ENCODE measurements around the gene TNFRSF11A.

TNFRSF11A gene

DNA sequence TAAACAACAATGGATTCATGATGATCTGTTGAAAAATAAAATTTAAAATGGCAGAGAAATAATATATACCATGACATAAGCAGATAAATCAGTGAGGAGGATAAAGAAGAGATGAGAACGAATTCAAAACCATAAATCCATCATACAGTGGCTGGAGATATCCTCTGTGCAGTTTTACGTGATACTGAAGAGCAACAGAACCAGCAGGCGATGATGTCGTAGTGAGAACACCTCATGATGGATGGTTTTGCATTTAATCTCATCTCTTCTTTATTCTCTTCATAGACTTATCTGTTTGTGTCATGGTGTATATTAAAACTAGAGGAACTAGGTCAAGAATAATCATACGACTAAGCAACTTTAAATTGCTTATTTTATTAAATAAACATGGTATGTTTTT, 56.3 kb downstream of the TNFRSF11A start:
- DNase-seq (ENCODE audit: low read depth): no peak

DNA sequence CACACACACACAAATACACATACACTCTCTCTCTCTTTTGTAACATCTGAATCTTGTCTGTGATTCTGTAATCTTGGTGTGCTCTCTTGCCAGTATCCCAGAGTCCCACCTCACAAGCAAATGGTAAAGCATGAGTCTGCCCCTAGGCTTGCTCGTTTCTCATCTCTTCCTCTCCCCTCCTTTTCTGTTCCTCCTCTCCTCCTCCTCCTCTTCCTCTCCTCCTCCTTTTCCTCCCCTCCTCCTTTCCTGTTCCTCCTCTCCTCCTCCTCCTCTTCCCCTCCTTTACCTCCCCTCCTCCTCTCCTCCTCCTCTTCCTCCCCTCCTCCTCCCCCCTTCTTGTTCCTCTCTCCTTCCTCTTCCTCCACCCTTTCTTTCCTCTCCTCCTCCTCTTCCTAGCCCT, 59.0 kb downstream of the TNFRSF11A start:
- DNase-seq (ENCODE audit: low read depth): no peak

DNA sequence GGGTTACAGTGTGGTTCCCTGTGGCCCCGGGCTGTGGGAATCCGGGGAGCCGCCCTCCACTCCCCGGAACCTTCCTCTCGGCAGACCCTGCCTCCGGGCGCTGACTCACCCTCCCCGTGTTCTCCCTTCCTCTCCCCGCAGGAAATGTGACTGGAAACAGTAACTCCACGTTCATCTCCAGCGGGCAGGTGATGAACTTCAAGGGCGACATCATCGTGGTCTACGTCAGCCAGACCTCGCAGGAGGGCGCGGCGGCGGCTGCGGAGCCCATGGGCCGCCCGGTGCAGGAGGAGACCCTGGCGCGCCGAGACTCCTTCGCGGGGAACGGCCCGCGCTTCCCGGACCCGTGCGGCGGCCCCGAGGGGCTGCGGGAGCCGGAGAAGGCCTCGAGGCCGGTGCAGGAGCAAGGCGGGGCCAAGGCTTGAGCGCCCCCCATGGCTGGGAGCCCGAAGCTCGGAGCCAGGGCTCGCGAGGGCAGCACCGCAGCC, 59.5 kb downstream of the TNFRSF11A start:
- DNase-seq (ENCODE audit: low read depth): no peak

DNA sequence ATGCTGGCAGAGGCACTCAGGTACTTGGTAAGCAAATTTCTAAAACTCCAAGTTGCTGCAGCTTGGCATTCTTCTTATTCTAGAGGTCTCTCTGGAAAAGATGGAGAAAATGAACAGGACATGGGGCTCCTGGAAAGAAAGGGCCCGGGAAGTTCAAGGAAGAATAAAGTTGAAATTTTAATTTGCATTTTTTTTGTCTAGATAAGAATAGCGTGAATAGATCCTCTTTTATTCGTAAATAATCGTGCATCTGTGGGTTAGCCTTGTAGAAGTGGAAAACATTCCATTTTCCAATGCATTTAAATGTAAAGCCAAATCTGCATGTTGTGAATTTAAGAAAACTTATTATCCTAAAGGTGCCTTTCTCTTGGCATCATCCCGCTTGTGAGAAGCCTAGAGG, 61.0 kb downstream of the TNFRSF11A start:
- no peak for DNase-seq (ENCODE audit: low read depth)

DNA sequence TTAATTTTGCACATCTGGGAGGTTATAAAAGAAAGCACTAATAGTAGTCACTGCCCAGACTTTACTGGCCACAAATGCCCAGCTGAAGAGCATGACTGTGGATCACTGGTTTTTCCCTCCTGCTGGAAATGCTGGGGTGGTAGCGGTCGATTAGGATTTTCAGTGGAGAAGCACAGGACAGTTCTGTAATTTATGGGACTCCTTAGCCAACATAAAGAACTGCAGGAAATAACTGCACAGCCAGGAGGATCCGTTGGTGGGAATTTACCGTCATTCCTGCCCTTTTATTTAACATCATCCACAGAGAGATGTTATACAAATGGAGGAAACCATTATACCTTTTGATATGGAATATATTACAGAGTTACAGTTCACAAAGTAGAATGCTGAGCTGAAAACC, 61.5 kb downstream of the TNFRSF11A start:
- DNase-seq (ENCODE audit: low read depth): no peak

DNA sequence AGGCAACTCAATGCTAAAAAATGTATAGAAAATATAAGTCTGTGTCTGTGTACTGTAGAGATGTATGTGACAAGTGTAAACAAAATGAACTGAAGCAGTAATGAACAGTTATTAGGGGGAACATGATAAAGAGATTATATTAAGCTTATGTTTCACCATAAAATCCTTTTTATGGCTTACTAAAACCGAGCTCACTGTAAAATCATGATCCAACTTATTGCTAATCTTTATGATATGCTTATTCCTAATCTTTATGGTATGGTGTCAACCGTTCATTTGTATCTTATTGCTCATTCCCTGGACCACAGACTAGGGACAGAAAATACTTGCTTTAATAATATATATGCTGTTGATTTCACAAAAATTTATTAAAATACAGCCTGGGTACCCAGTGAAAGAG, 62.1 kb downstream of the TNFRSF11A start:
- DNase-seq (ENCODE audit: low read depth): no peak

DNA sequence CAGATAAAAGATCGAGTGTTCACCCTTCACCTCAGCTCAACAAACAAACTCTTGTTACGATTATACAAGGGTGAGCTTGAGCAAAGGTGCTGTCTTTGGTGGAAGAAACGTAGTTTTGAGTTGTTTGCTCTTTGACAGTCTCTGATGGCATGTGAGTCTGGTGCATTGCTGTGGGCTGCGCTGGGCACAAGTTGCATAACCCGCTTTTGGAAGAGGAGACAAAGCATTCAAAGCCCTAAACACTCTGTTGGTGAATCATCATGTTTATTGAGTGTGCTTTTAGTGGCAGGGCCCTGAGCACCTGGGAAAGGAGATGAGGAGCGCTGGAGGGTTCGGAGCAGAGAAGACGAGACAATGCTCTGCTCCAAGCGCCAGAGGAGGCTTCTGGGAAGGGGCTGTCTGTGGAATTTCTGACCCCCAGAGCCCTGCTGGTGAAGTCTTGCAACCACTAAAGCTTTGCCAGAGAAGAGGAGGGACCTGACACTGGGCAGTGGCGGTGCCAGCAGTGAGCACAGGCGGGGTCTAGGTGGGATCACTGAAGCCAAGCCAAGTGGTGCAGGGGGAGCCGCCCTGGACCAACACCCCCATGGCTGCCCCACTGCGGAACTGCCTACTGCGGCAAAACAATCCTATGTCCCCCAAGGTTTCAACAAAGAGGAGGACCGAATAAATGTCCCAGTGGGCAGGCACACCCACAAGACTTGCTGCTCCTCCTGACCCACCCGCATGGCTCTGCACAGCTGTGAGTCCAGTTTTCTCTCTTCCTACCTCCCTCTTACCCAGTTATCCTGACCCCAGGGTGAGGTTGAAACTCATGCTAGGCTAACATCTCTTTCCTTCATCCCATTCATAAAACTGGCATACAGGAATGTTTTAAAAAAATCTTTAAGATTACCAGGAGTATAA, 64.0 kb downstream of the TNFRSF11A start:
- DNase-seq (ENCODE audit: low read depth): no peak

DNA sequence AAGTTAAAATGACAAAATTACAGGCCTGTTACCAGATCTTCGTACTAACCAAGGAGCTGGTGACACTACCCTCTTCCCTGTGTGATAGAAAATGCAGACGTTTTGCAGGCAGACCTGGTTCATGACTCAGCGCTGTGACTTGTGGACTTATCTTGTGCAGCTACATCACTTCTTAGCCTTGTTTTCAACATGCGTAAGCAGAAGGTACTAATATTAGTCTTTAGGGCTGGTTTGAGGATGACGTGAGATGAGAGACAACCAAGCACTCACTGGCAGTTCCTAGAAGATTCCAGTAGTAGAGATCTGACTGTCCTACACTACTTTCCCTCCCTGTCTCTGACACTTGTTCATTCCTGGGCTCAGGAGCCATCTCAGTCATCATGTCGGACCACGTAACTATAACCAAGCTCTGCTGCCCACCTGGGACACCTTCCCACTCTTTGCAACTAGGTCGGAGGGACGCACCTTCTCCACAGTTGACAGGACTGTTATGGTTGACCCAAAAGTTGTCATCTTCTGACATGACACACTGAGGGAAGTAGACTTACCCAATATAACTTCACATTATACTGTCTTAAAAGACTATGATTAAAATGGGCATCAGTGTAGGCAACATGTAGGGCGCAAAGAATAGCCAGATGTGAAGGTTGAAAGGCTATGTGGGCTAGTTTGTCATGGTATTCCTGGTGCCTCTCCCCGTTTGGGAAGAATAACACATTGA, 64.8 kb downstream of the TNFRSF11A start:
- no peak for DNase-seq (ENCODE audit: low read depth)

DNA sequence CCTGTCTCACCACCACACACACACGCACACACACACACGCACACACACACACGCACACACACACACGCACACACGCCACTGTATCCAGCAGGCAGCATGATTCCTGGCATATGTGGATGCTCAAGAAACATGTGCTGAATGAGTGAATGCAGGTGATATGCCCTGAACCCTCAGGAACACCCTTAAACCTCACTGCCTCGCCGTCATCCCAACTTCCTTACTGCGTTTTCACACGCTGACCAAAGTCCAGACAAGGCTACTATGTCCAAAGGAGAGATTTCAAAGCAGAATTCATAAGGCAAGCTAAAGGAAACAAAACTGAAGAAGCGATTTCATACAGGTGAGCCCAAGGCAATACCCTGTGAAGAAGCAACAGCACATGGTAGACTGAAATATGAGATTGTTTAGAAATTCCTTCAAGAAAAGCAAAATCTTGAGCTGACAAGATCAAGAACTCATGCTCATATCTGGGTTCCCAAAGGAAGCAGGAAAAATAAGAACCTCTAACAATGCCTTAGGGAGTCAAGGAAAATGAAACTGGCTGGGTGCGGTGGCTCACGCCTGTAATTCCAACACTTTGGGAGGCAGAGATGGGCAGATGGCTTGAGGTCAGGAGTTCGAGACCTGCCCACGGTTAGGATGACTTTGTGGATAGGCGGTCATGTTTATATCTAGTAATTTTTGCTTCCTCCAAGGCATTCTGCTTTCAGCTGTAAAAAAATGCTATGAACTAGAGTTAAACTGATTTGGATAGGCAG, 69.1 kb downstream of the TNFRSF11A start:
- DNase-seq (ENCODE audit: low read depth): no peak

DNA sequence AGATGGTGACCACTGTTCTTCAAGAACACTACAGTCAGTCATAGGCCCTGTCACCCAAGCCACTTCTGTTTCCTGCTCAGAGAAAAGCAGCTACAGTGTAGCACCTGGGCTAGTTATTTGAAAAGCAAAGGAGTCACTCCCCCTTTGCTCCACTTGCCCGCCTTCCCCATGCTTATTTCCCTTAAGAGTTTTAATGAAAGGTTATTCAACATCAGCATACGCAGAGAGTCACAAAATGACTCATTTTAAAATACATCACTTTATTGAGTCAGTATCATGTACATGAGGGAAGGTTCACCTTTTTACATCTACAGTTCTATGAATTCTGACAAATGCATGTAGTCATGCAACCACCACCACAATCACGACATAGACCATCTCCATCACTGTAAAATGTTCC, 71.3 kb downstream of the TNFRSF11A start:
- DNase-seq (ENCODE audit: low read depth): no peak

DNA sequence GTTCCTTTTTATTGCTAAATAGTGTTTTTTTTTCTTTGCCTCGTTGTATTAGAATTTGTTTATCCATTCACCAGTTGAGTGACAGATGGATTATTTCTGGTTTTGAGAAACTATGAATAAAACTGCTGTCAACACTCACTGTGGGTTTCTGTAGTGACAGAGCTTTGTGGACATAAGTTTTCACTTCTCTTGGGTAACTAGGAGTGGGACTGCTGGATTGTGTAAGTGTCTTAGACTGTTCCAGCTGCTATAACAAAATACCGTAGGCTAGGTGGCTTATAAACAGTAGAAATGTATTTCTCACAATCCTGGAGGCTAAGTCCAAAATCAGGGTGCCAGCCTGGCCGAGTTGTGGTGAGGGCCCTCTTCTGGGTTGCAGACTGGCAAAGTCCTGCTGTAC, 71.9 kb downstream of the TNFRSF11A start:
- no peak for DNase-seq (ENCODE audit: low read depth)

DNA sequence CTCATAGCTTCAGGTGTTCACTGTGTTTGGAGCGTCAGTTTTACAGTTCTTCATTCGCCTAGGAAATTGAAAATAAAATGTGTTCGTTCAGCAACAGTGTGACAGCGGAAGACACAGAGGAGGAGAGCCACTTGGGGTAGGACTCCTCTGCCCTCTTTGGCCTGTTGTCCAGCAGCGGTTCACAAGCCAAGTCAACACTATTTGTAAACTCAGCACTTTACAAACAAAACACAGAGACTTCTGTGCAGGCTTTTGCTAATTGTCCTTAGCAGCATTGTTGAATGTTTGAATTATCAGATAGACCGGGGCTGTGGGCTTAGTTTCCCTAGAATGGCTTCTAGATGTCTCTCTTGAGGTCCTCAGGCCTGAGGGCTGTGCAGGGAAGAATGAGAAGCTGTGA, 73.2 kb downstream of the TNFRSF11A start:
- DNase-seq (ENCODE audit: low read depth): no peak

DNA sequence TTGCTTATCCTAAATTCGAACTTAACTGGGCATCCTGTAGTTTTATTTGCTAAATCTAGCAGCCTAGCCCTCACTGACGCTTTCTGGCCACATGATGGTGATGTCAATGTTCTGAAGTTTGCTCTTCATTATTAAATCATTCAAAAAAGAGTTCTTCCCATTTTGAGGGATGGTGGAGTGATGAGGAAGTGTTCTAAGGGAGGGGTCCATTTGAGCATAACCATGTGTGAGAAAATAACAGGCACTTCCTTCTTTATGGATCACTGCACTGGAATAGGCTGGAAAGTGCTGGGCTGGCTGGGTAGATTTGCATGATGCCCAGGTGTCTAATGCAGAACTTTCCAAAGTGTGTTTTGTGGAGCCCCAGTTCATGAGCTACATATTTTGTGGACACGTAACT, 74.2 kb downstream of the TNFRSF11A start:
- DNase-seq (ENCODE audit: low read depth): no peak

DNA sequence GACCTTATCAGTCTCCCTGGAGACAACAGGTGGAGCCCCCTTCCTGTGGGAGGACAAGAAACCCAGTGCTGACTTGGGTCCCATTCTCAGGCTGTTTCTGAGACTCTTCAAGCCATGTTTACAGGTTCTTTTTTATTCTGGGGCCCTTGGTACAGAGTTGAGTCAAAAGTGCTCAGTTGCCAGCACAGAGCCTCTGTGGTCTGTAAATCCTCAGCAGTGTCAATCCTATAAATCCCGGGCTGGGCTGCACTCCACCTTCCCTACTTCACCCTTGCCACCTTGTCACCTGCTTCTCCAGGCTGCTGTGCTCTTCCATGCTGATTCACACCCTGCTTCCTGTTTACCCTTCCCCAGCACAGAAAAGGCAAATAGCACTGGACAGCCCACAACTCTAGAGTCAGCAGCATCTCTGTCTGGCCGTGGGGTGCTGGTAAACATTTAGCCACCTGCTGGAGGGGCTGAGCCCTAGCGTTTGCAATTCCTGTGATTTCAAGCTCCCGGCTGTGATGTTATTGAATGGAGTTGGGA, 74.7 kb downstream of the TNFRSF11A start:
- no peak for DNase-seq (ENCODE audit: low read depth)

DNA sequence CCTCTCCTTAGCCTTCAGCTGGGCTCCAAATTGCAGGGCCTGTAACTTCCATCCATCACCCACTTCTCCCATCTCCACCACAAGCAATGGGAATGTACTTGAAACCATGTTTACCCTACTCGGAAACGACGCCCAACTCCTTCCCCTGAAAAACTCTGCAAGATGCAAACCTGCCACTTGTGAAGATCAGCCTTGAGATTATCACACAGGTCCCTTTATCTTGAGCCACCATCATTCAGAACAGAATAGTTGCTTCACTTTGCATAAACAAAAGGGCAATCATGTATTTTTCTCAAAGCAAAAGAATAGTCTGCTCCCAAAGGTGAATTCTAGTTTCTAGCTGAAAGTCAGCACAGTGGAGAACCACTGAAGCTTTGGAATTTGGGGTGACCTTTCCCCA, 75.8 kb downstream of the TNFRSF11A start:
- no peak for DNase-seq (ENCODE audit: low read depth)

DNA sequence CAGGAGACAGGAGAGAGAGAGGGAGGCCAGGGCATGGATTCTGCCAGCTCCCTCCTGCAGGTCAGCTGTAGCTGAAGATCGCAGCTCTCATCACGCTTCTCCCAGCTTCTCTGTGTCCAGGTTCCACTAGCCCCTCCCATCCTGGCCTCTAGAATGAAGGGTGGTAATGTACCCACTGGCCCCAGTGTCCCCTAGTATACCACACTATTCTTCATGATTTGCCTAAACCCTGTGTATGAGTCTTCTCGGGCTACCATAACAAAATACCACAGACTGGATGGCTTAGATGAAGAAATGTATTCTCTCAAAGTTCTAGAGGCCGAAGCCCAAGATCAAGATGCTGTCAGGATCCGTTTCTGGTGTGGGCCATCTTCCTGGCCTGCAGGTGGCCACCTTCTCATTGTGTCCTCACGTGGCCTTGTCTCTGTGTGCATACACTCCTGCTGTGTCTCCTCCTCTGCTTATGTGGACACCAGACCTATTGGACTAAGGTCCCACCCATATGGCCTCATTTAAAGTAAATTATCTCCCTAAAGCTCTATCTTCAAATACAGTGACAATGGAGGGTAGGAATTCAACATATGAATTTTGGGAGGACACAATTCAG, 77.3 kb downstream of the TNFRSF11A start:
- DNase-seq (ENCODE audit: low read depth): no peak

DNA sequence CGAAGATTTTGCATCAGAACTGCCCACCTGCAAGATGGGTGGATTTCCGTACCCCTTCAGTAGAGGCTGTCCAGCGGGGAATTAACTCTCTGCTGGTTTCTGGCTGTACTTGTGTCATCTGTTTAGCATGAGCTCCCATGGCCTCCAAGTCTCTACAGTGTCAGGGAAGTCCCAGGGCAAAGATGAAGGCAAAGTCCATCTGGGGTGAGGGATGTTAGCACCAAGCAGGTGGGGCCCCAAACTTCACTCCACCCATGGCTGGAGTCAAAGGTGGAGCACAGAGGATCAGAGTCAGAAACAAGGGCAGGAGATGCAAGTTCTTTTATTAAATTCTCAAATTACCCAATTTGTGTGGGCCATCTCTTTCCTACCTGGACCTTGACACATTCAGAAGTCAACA, 78.0 kb downstream of the TNFRSF11A start:
- DNase-seq (ENCODE audit: low read depth): no peak

DNA sequence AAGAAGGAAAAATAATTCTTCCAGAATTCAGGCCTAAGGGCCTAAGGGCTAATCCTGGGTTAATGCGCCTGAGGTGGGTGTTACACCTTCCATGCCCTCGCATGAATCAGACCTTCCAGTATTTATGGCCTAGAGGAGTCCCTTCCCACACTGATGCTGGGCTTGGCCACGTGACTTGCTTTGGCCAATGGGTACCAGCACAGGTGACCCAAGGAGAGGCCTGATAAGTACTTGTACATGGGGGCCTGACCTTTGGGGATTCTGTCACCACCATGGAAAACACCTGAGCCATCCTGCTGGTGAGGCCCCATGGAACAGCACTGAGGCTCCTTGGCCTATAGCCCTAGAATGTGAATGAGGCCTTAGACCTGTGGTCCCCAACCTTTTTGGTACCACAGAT, 79.8 kb downstream of the TNFRSF11A start:
- DNase-seq (ENCODE audit: low read depth): no peak

DNA sequence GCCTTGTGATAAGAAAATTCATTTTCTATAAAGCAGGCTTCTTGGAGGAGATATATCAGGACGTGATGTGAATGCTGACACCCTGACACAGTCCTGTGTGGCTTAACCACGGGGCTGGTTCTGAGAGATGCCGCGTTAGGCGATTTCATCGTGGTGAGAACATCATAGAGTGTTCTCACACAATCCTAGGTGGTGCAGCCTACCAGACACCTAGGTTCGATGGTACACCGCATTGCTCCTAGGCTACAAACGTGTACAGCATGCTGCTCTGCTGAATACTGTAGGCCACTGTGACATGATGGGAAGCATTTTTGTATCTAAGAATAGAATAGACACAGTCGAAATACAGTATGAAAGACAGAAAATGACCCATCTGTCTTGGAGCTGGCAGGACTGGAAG, 82.5 kb downstream of the TNFRSF11A start:
- no peak for DNase-seq (ENCODE audit: low read depth)

DNA sequence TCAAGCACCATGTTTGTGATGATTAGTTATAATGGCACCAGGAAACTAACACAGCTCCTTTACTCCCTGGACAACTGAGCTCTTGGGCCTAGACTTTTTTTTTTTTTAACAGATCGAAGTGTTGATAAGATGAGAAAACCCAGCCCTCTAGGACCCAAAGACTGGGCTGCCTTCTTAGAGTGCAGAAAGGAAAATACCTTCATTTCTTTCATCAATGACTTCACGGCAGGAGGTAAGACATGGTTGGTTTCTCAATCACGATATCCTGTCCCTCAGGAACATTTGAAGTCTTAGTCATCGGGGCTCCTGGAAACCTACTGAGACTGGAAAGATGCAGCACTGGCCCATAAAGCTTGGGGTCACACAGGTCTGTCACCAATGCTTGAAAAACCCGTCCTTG, 84.7 kb downstream of the TNFRSF11A start:
- DNase-seq (ENCODE audit: low read depth): no peak

DNA sequence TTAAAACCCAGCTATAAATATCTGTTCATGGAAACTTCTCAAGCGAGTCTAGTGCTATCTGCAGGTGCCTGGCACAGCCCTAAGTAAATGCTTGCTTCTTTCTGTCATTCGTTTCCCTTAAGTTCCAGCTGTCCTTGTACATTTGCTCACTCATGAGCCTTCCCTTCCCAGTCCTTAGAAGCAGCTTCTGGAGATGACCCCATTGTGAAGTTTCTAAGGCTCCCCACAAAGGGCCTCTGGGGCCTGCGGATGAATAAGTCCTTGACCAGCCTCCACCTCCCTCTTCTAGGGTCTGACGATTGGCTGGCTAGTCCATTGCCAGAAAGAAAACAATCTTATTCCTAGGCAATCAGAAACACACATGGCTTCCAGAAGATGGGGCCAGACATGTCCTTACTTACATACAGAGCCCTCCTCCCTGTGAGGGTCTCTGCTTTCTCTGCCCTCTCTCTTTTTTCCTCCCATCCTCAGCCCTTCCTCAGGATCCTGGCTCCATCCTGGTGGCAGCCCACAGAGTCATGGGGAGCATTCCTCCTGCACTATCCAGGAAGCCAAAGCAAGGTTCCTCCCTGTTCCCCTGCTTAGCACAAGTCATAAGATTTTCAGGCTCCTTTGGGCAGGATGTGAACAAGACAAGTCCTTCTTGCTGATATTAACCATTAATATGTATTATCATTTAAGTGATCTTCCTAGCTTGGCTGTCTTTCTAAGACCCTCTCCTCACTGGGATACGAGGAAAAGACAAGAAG, 87.3 kb downstream of the TNFRSF11A start:
- DNase-seq (ENCODE audit: low read depth): no peak
